Ovary (tissue), 9 donors: ENCODE results near the gene MIOX. TPM values are rescaled to one million over a fixed set of nuclear protein-coding genes. Genes with fewer than 3 reads are reported as not detected.

ENCODE experiments used
- DNase-seq, 5 donors: peaks; one replicate each; pipeline ENCODE4 v3.0.0-alpha.2; 2019 to 2020
- H3K27ac ChIP-seq, 2 donors: fragments of 200-600 bp; one replicate each; pipeline versions ENCODE4 v1.5.1 to v1.8.0; 2019 to 2022
- H3K27me3 ChIP-seq: fragments of 200-600 bp; one replicate; pipeline ENCODE4 v1.8.0; 2022
- H3K36me3 ChIP-seq: fragments of 200-600 bp; sonication (generic); one replicate; pipeline ENCODE4 v1.5.1; 2019
- H3K4me1 ChIP-seq: one replicate; pipeline ENCODE4 v1.8.1; 2013; ENCODE audit warnings: mild to moderate bottlenecking, moderate library complexity; ENCODE audit not compliant: insufficient read depth
- H3K4me3 ChIP-seq: fragments of 200-600 bp; sonication (generic); one replicate; pipeline ENCODE4 v1.5.1; 2017
- H3K9me3 ChIP-seq, 2 donors: fragments of 200-600 bp in 1 of 2; sonication (generic) in 1 of 2; one replicate each; pipeline versions ENCODE4 v1.5.1 to v1.8.1; 2013 to 2019; ENCODE audit warnings: mild to moderate bottlenecking in 1 of 2, moderate library complexity in 1 of 2
- EP300 ChIP-seq: sonication (generic); formaldehyde crosslinking; IDR thresholded peaks from one replicate; pipeline ENCODE4 v1.6.1; 2017; ENCODE audit warnings: antibody characterized with exemption
- POLR2A ChIP-seq: fragments of 450-650 bp; IDR thresholded peaks from one replicate; pipeline ENCODE4 v1.6.1; 2017; ENCODE audit warnings: antibody characterized with exemption, mild to moderate bottlenecking, moderate library complexity
- WGBS, 3 donors: extraction: QIAGEN DNeasy Blood & Tissue Kit in 1 of 3; methylation state at CpG; one replicate each; pipeline versions ENCODE4 v1.1.5 to v1.1.7; 2013 to 2017; 5-methylcytosine and 5-hydroxymethylcytosine counted together
- intact Hi-C, 4 donors: fragments of 100-400 bp; cut with DNase I; formaldehyde crosslinking; loops; one replicate each; pipeline versions ENCODE4 v1.11.0 to v1.15.1; 2022 to 2023
- polyA plus RNA-seq, 2 donors: library from polyadenylated mRNA; stranded (reverse); fragments of 200-250 nt in 1 of 2; fragments of 350-450 nt in 1 of 2; fragmentation: Illumina TruSeq in 1 of 2; extraction: RNeasy Lipid Tissue Mini Kit (QIAGEN cat#74804) in 1 of 2; gene quantifications; one replicate each; pipeline ENCODE4 v1.2.3, GENCODE V29; 2013 to 2014
- total RNA-seq, 7 donors: library from RNA; depleted of rRNA in 2 of 7; stranded (reverse); fragments of >200 nt in 2 of 7; fragmentation: NEBNext Ultra II Directional in 3 of 7; extraction: Animal tissue kit (Norgen Biotek cat#: 25700) in 3 of 7; gene quantifications; one replicate each; pipeline versions ENCODE4 v1.1.0 to v1.2.4, GENCODE V29; 2016 to 2023
- TF ChIP-seq, protein P1 (sequence below), 3 donors: fragments of 450-650 bp in 2 of 3; fragments of 200-600 bp in 1 of 3; IDR thresholded peaks; one replicate each; pipeline versions ENCODE4 v1.5.1 to v1.8.0; 2016 to 2022; ENCODE audit warnings: antibody characterized with exemption in 3 of 3, mild to moderate bottlenecking in 1 of 3
- donor health status: DM: no; HTN: no; CAD: no; lungs with moderate emphysema.
- donor health status: DM: no; HTN: no; CAD: no.
- donor health status: Bipolar disorder and iron deficiency.
- donor health status: DM: yes; HTN: yes; CAD: no.
- donor health status: DM: no; HTN: no; CAD: no.
- donor health status: DM: yes; HTN: yes; CAD: no.

MIOX gene
- total and polyA plus RNA-seq, 9 donors, result 0.20 TPM; not detected in 8

DNA sequence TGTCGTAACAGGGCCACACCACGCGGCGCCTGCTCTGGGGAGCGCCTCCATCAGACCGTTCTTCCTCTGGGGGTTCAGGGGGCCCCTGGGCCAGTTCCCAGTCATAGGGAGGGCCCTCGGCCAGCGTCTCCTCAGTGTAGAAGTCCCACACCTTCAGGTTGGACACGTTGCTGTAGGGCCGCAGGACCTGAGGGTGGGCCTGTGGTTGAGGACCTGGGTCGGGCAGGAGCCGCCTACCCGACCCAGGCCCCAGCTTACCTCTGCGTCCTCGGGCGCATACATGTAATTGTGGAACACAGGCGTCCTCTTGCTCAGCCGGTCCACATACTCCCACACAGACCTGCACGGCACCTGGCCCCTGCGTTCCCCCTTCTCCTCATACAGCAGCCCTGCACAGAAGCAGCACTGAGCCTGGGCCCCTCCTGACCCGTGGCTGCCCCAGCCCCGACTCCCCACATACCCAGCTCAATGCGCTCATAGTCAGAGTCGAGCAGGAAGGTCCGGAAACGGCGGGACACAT, 32.0 kb upstream of the MIOX start:
- Histone ChIP-seq H3K9me3 (no peaks in the 10 kb centered on the region), H3K36me3 (no peaks in the 10 kb centered on the region), H3K27ac (no peak overlapping the region), H3K27me3 (no peaks in the 10 kb centered on the region), H3K4me3 (no peak overlapping the region), H3K4me1 (no peaks in the 10 kb centered on the region)
- intact Hi-C loops, result no loop called here
- TF ChIP-seq, protein P1, sequence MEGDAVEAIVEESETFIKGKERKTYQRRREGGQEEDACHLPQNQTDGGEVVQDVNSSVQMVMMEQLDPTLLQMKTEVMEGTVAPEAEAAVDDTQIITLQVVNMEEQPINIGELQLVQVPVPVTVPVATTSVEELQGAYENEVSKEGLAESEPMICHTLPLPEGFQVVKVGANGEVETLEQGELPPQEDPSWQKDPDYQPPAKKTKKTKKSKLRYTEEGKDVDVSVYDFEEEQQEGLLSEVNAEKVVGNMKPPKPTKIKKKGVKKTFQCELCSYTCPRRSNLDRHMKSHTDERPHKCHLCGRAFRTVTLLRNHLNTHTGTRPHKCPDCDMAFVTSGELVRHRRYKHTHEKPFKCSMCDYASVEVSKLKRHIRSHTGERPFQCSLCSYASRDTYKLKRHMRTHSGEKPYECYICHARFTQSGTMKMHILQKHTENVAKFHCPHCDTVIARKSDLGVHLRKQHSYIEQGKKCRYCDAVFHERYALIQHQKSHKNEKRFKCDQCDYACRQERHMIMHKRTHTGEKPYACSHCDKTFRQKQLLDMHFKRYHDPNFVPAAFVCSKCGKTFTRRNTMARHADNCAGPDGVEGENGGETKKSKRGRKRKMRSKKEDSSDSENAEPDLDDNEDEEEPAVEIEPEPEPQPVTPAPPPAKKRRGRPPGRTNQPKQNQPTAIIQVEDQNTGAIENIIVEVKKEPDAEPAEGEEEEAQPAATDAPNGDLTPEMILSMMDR (IDR thresholded peaks at IDR 0.05), result no peak
- TF ChIP-seq POLR2A (no peak), EP300 (no peak)
- 88 to 89% (median 89%) methylated on average over 26 to 27 of the region's 27 CpGs for WGBS, 3 donors
- DNase-seq, result no peak

DNA sequence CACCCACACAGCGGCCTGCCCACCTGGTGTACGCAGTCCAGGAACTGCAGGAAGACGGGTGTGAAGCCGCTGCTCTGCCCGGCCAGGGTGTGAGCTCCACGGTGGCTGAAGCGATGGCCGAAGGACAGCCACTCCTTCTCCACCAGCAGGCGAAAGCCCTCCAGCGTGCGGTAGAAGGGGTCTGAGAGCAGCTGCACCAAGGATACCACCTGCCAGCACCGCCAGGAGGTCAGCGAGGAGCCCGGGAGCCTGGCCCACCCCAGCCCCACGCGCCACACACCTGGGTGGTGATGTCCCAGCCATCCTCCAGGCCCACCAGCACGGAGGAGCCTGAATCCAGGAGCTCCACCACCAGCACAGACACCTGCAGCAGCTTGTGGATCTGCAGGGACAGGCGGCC, 31.5 kb upstream of the MIOX start:
- TF ChIP-seq EP300 (no peak), POLR2A (no peak)
- TF ChIP-seq, protein P1 (IDR thresholded peaks at IDR 0.05), result no peak
- no peaks in the 10 kb centered on the region for H3K36me3 ChIP-seq
- no peak overlapping the region for H3K4me3 ChIP-seq
- H3K9me3 ChIP-seq, result no peaks in the 10 kb centered on the region
- H3K27ac ChIP-seq, result no peak overlapping the region
- intact Hi-C loops, result no loop called here
- no peaks in the 10 kb centered on the region for H3K4me1 ChIP-seq
- 88 to 93% (median 90%) methylated on average over 18 of the region's 18 CpGs for WGBS, 3 donors
- no peak for DNase-seq
- H3K27me3 ChIP-seq, result no peaks in the 10 kb centered on the region

DNA sequence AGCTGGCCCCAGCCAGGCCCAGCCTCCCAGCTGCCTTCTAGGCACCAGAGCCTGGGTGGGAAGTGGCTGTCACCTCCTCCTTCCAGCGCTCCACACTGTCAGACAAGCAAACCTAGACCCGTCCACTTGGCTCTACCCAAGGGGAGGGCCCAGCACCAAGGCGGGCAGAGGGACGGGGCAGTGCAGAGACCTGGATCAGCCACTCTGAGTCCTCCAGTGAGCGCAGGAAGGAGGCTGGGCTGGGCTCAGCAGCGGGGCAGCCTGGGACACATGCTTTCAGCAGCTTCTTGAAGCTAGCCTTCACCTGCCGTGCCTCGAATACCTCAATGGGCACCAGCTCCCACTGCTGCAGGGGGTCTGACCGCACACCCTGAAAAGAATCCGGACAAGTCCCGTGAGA, 30.6 kb upstream of the MIOX start:
- TF ChIP-seq EP300 (no peak), POLR2A (no peak)
- TF ChIP-seq, protein P1 (IDR thresholded peaks at IDR 0.05), result no peak
- WGBS, 3 donors, result 91 to 95% (median 92%) methylated on average over 10 to 11 of the region's 11 CpGs

DNA sequence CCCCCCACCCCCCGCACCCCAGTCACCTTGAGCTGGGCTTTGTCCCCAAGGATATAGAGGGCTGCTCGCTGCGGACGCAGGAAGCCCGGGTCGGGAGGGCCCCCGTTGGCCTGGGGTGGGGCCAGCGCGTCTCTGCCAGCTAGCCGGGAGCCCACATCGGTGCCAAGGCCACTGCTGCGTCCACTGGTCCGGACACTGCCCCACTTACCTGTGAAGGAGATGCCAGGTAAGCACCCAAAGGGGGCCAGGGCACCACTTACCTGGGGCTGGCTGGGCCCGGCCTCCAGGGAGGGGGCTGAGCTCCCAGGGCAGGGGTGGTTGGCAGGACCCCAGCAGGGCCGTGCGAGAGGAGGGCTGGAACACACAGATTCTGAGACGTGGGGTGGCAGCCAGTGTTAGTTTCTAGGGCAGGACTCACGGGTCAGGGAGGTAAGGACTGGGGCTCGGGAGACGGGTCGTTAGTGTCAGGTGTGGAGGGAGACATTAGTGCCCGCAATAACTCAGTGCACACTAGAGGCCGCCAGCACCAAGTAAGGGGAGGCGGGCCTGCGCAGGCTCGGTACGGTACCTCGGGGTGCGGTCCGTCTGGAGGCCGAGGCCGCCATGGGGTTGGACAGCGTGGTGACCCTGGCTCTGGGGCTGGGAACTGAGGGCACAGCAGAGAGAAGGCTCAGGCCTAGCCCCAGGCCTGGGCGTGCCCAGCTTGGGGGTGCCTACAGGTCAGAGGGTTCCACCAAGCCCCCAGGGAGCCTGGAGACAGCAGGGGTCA, 30.0 kb upstream of the MIOX start:
- intact Hi-C loops, result no loop called here

More for the DNA sequence above, 30.6 kb upstream of the MIOX start:
- intact Hi-C loops, result no loop called here
- Histone ChIP-seq H3K4me3 (no peak overlapping the region), H3K9me3 (no peaks in the 10 kb centered on the region), H3K27ac (no peak overlapping the region), H3K36me3 (no peaks in the 10 kb centered on the region), H3K4me1 (no peaks in the 10 kb centered on the region), H3K27me3 (no peaks in the 10 kb centered on the region)
- no peak for DNase-seq

More for the DNA sequence above, 30.0 kb upstream of the MIOX start:
- H3K9me3 ChIP-seq, result no peaks in the 10 kb centered on the region
- H3K4me3 ChIP-seq, result no peak overlapping the region
- H3K27ac ChIP-seq, result no peak overlapping the region
- no peaks in the 10 kb centered on the region for H3K36me3 ChIP-seq
- no peak for DNase-seq
- no peaks in the 10 kb centered on the region for H3K27me3 ChIP-seq
- no peaks in the 10 kb centered on the region for H3K4me1 ChIP-seq
- TF ChIP-seq EP300 (no peak), POLR2A (no peak)
- TF ChIP-seq, protein P1 (IDR thresholded peaks at IDR 0.05), result no peak
- WGBS, 3 donors, result 81 to 86% (median 83%) methylated on average over 30 to 34 of the region's 34 CpGs
